ENCODE data around the gene KLLN.
A peak's percentile ranks its signal among the peaks of the same experiment; 100 is the strongest.
"Not testable (repeated sequence)": the region's sequence is repeated elsewhere in the genome, so short reads cannot be mapped to it uniquely, and the experiment has no call there.

The KLLN gene

DNA sequence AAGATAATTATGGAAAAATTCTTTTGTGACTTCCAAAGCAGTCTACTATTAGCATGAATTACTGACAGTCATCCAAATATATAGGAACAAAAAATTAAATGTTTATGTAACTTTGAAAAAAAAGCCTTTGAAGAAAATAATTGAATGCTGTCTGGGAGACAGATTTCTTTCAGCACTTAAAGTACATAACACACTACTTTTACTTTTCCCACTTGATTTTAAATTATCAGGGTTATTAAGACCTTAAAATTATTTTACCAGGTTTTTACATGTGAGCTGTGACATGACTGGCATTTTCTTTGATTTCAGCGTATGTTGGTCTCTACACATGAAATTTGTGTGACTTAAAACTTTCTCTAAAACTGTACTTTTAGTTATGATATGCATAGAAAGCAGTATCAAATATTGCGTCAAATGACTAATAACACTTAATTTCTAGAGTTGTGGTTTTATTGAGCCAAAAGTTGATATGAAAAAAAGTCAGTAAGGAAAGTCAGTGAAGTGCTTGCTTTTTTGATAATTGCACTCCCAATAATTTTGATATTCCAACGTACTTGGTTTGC is 3.2 kb upstream of the KLLN start:
- TF ChIP-seq, protein P1, sequence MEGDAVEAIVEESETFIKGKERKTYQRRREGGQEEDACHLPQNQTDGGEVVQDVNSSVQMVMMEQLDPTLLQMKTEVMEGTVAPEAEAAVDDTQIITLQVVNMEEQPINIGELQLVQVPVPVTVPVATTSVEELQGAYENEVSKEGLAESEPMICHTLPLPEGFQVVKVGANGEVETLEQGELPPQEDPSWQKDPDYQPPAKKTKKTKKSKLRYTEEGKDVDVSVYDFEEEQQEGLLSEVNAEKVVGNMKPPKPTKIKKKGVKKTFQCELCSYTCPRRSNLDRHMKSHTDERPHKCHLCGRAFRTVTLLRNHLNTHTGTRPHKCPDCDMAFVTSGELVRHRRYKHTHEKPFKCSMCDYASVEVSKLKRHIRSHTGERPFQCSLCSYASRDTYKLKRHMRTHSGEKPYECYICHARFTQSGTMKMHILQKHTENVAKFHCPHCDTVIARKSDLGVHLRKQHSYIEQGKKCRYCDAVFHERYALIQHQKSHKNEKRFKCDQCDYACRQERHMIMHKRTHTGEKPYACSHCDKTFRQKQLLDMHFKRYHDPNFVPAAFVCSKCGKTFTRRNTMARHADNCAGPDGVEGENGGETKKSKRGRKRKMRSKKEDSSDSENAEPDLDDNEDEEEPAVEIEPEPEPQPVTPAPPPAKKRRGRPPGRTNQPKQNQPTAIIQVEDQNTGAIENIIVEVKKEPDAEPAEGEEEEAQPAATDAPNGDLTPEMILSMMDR (IDR thresholded peaks at IDR 0.05; ENCODE audit: control extremely low read depth, extremely low read depth, low read depth, missing control alignments), result no peak
- ChIA-PET CTCF (interaction anchor here (1.4 kb wide), 1 partner anchor 248 kb away, joined by 6 read pairs; no protein-coding TSS in a partner anchor), POLR2A (no interaction called here)
- DNase-seq (ENCODE audit: extremely low spot score), result no peak

DNA sequence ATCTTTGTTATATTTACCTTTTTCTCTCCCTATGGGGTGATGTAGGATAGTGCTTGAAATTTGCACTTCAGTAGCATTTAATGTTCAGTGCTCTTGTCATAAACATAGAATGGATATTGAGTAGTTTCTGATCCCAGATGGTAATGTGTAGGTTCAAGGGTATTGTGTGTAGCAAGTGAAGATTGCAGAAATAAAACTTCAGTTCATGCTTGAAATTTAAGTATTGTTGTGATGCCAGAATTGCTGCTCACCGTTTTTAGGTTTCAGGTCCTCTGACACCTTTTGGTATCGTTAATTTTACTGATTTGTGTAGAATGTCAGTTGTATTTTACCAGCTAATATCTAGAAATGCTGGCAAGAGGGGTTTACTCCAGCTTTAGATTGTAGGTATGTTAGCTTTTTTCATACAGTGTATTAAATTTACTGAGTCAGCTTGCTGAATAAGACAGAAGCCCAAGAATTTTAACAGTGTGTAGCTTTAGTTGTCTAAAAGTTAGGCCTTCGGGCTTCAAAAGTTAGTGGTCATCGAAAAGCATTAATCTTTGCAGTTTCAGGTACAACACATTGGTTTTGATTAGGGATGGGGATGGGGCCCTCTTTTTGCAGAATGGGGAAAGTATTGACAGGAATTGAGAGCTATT is 2.0 kb upstream of the KLLN start:
- POLR2A ChIA-PET, result no interaction called here
- TF ChIP-seq, protein P1 (IDR thresholded peaks at IDR 0.05; ENCODE audit: control extremely low read depth, extremely low read depth, low read depth, missing control alignments), result no peak
- CTCF ChIA-PET, result interaction anchor here (1.0 to 1.6 kb wide), 4 partner anchors 9 to 524 kb away, joined by 3 to 6 read pairs (median 4); no protein-coding TSS in a partner anchor
- DNase-seq (ENCODE audit: extremely low spot score), result no peak

DNA sequence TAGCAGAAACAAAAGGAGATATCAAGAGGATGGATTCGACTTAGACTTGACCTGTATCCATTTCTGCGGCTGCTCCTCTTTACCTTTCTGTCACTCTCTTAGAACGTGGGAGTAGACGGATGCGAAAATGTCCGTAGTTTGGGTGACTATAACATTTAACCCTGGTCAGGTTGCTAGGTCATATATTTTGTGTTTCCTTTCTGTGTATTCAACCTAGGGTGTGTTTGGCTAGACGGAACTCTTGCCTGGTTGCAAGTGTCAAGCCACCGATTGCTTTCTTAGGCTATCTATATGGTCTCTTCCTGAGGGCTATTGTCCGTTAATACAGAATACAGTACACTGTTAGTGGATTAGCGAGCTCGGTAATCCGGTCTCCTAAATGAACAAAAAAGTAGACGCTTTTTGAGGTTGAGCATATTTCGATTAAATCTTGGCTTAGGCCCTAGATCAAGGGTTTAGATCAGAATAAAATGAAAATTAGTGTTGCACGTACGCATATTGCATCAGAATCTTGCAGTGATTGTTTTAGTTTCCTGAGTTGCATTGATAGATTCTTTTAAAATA is 1.2 kb upstream of the KLLN start:
- no peak for DNase-seq (ENCODE audit: extremely low spot score)
- TF ChIP-seq, protein P1 (IDR thresholded peaks at IDR 0.05; ENCODE audit: control extremely low read depth, extremely low read depth, low read depth, missing control alignments), result no peak
- CTCF ChIA-PET, result interaction anchor here (1.0 to 3.3 kb wide), 4 partner anchors 10 to 525 kb away, joined by 3 to 10 read pairs (median 4); no protein-coding TSS in a partner anchor
- POLR2A ChIA-PET, result interaction anchor here (1.3 kb wide), 1 partner anchor 201 kb away, joined by 3 read pairs; no protein-coding TSS in a partner anchor

DNA sequence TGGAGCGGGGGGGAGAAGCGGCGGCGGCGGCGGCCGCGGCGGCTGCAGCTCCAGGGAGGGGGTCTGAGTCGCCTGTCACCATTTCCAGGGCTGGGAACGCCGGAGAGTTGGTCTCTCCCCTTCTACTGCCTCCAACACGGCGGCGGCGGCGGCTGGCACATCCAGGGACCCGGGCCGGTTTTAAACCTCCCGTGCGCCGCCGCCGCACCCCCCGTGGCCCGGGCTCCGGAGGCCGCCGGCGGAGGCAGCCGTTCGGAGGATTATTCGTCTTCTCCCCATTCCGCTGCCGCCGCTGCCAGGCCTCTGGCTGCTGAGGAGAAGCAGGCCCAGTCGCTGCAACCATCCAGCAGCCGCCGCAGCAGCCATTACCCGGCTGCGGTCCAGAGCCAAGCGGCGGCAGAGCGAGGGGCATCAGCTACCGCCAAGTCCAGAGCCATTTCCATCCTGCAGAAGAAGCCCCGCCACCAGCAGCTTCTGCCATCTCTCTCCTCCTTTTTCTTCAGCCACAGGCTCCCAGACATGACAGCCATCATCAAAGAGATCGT is 690 bp upstream of the KLLN start:
- CTCF ChIA-PET, result interaction anchor here (1.1 to 3.3 kb wide), 4 partner anchors 10 to 525 kb away, joined by 3 to 10 read pairs (median 4); no protein-coding TSS in a partner anchor
- POLR2A ChIA-PET, result interaction anchor here (1.3 kb wide), 1 partner anchor 202 kb away, joined by 3 read pairs; no protein-coding TSS in a partner anchor
- not testable (repeated sequence) for DNase-seq (ENCODE audit: extremely low spot score)

DNA sequence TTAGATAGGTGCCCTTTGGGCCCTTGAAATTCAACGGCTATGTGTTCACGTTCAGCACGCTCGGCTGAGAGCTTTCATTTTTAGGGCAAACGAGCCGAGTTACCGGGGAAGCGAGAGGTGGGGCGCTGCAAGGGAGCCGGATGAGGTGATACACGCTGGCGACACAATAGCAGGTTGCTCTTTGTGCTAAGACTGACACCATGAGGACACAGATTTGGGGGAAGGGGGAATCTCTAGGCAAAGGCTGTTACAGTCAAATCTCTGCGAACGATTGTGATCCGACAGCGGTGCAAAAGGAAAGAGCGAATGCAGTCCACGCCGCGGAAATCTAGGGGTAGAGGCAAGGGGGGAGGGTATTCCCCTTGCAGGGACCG is 667 bp downstream of the KLLN start:
- DNase-seq (ENCODE audit: extremely low spot score), result peak; percentile 59
- CTCF ChIA-PET, result interaction anchor here (0.8 to 3.8 kb wide), 14 partner anchors 9 to 690 kb away, joined by 3 to 22 read pairs (median 4); partner anchors contain the start of gene ATAD1
- TF ChIP-seq, protein P1 (IDR thresholded peaks at IDR 0.05; ENCODE audit: control extremely low read depth, extremely low read depth, low read depth, missing control alignments), result no peak
- POLR2A ChIA-PET, result interaction anchor here (0.5 to 1.2 kb wide), 7 partner anchors 12 to 1347 kb away, joined by 3 to 5 read pairs (median 3); no protein-coding TSS in a partner anchor

DNA sequence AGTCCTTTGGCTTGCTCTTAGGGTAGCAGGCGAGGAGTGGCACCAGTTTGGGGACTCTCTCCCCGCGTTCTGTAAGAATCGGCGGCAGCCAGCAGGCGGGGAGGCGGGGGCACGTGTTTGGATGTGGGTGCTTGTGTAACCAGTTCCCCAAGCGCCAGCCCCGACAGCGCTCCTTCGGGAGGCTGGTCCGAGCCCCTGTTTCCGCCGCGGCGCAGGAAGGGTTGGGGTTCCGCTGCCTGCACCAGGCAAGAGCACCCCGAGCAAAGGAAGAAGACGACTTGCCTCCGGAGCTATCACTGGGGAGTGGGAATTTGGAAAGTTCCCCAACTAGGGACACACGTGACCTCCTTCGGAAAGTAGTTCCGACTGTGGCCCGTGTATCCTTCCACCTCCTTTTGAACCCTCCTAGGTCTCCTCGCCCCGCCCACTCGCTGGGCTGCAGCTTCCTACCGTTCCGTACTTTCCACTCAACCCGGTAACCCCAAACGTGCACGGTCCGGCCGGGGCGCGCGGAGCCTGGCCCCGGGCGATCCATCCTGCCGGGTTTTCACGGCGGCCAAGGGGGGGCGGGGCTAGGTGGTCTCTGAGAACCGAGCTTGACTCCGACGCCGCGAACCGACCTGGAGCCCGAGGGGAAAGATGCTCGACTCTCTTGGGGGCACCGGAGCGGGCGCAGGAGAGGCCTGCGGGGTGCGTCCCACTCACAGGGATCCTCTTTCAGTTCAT is 1.2 kb downstream of the KLLN start:
- POLR2A ChIA-PET, result interaction anchor here (0.5 to 1.2 kb wide), 7 partner anchors 13 to 1348 kb away, joined by 3 to 5 read pairs (median 3); partner anchors contain the start of gene ATAD1
- TF ChIP-seq, protein P1 (IDR thresholded peaks at IDR 0.05; ENCODE audit: control extremely low read depth, extremely low read depth, low read depth, missing control alignments), result no peak
- DNase-seq (ENCODE audit: extremely low spot score), result peak; percentile 91
- CTCF ChIA-PET, result interaction anchor here (0.9 to 3.8 kb wide), 17 partner anchors 8 to 690 kb away, joined by 3 to 22 read pairs (median 4); partner anchors contain the start of gene ATAD1
